Skeletal muscle cell (primary cell): ENCODE measurements around the gene MPV17L2.
"Not testable (repeated sequence)": the region's sequence is repeated elsewhere in the genome, so short reads cannot be mapped to it uniquely, and the experiment has no call there.

Source experiments
- DNase-seq: peaks from one replicate; pipeline ENCODE4 v3.0.0-alpha.2; 2010; ENCODE audit warnings: low read depth
- H3K4me3 ChIP-seq: 2 replicates; pipeline ENCODE4 v1.5.1; 2011; ENCODE audit warnings: low read depth, mild to moderate bottlenecking, control low read depth, low read length, moderate library complexity

Gene MPV17L2

DNA sequence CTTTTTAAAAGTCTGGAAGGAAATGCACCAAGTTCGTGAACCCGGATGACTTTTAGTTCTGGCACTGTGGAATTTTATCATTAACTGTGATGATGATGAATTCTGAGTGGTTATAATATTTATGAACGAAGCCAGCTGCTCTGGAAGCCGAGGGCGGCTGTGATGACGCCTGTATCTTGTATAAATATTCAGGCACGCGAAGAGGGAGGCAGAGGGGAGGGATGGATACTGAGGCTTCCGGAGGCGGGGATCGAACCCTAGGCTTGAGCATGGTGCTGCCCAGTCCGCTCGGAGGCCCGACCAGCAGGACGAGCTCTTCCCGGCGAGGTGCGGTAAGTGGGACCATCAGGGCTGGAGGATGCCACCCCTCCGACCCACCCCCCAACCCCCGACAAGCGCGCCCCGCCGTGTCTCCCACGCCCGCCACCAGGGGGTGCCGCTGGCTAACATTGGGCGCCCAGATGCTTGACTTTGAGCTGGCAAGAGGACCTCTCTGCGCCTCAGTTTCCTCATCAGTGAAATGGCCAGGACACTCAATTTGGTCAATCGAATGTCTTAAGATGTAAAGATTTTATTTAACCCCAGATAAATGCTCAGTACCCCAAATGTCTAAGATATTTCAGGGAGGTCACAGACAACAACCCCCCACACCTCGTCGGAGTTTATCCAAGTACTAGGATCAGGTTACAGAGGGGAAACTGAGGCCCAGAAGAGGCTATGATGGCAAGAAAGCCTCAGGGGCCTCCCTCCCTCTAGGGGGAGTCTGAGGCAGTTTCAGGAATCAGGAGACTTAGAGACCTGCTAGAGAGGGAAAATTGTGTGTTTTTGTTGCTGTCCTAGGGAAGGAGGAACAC is 15.3 kb downstream of the MPV17L2 start:
- no peak overlapping the region for H3K4me3 ChIP-seq
- DNase-seq: no peak

DNA sequence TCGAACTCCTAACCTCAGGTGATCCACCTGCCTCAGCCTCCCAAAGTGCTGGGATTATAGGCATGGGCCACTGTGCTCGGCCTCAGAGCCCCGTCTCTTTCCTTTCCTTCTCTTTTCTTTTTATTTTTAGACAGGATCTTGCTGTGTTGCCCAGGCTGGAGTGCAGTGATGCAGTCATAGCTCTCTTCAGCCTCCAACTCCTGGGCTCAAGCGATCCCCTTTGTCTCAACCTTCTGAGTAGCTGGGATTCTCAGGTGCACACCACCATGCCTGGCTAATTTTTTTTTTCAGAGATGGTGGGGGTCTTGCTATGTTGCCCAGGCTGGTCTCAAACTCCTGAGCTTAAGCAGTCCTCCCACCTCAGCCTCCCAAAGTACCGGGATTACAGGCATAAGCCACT is 16.9 kb downstream of the MPV17L2 start:
- not testable (repeated sequence) for DNase-seq, H3K4me3 ChIP-seq

DNA sequence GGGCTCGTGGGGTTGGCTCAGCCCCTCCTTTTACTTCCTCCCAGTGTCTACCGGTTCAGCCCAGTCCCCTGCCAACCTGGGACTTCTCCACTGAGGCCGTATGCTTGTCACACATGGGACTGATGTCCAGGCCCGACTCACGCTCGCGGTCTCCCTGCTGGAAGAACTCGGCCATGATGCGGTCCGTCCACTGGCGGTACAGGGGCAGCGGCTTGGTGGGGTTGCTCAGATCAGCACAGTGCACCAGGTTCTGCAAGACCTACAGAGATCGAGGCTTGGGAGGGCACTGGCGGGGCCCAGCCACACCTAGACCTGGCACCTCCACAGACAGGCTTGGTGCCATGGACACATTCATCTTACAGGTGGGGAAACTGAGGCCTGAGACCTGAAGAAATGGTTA is 18.7 kb downstream of the MPV17L2 start:
- no peak for DNase-seq

DNA sequence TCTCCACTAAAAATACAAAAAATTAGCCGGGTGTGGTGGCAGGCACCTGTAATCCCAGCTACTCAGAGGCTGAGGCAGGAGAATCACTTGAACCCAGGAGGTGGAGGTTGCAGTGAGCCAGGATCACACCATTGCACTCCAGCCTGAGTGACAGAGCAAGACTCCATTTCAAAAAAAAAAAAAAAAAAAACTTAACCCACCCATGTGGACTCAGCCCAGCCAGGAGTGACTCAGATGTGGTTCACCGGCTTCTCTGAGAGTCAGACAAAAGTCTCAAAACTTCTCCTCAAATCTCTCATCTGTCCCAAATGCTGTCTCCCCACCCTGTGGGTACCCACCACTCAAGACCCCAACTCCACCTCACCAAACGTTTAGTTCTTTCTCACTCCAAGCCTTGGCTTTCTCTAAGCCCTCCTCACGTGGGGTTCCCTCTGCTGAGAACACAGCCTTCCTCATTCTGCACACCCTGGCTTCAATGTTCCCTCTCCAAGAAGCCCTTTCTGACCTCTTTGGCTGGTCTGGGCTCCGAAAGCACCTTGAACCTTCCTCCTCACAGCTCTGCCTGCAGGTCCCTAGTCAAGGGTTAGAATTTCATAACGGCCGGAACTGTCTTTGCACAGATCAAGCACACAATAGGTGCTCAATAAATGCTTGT is 21.9 kb downstream of the MPV17L2 start:
- no peak for DNase-seq
- no peak overlapping the region for H3K4me3 ChIP-seq

More for the DNA sequence above, 18.7 kb downstream of the MPV17L2 start:
- no peak overlapping the region for H3K4me3 ChIP-seq

DNA sequence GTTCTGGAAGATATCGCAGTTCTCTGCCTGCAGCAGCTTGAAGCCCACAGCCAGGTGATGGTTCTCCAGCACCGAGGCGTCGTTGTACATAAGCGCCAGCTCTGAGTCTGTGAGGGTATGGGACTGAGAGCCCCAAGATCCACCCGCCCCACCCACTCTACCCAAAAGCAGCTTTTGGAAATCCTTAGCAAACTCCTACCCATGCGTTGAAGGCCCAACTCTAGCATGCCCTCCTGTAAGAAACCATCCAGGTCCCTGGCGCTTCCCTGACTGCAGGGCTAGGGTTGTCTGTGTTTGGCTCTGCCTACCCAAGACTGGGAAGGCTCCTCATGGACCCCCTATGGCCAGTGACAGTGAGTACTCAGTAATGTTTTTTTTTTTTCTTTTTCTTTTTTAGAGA is 23.8 kb downstream of the MPV17L2 start:
- H3K4me3 ChIP-seq: no peak overlapping the region

DNA sequence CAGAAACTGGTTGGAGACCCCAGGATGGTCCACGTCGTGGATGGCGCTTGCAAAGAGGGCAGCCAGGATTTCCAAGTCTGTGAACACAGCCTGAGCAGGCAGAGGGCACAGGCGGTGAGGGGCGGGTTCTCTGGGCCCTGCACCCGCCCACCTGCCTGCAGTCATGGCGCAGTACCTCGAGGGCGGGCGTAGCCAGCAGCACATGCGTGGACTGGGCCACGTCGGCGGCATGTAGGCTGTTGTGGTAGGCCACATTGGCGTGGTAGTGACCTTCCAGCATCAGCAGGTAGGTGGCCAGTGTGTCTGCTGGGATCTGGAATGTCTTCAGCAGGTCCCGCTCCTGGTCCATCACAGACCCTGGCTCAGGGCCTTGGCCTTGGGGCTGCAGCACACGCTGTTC is 25.1 kb downstream of the MPV17L2 start:
- H3K4me3 ChIP-seq: no peak overlapping the region
- no peak for DNase-seq

More for the DNA sequence above, 23.8 kb downstream of the MPV17L2 start:
- DNase-seq: no peak

DNA sequence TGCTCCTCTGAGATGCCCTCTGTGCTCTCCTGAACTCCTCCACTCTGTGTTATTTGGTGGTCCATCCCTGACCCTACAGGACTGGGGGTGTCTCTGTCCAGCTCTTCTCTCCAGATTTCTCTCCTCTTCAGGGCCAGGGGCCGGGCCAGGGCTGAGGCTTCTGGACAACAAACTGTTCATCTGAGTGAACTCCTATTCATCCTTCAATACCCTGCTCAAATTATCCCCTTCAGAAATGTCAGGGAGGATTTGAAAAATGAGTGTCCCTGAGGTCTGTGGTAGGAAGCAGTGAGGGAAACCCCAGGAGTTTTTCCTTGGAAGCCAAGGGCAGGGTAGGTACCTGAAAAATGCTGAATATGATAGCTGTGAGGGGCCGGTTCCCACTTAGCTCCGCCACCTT is 25.6 kb downstream of the MPV17L2 start:
- no peak overlapping the region for H3K4me3 ChIP-seq
- no peak for DNase-seq

DNA sequence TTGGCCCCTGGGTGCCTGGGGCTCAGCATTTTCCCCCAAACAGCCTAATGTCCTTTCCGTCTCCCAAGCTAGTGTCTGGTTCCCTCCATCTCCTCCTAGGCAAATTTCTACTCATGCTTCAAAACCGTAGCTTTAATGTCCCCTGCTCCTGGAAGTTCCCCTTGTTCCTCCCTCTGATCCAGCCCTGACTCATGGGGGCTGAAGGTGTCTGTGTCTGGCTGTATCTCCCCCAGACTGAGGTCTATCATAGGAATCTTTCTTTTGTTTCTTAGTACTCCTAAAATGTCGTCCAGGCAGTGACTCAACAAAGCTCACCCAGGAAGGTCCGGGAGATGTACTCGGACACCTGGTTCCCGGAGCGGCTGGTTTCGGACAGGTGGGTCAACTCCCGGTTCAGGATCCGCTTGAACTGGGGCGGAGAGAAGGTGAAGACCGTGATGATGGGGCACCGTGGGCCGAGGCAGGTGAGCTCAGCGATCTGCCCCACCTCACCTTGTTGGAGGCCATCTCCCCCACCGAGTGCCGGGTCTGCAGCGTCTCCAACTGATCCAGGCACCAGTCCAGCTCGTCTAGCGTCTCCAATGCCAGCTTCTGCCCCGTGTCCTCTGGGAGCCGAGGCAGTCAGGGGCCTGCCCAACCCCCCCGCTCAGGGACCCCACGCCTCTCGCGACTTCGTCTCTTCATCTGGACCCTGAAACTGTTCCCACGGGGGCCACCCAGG is 27.1 kb downstream of the MPV17L2 start:
- no peak overlapping the region for H3K4me3 ChIP-seq
- no peak for DNase-seq

DNA sequence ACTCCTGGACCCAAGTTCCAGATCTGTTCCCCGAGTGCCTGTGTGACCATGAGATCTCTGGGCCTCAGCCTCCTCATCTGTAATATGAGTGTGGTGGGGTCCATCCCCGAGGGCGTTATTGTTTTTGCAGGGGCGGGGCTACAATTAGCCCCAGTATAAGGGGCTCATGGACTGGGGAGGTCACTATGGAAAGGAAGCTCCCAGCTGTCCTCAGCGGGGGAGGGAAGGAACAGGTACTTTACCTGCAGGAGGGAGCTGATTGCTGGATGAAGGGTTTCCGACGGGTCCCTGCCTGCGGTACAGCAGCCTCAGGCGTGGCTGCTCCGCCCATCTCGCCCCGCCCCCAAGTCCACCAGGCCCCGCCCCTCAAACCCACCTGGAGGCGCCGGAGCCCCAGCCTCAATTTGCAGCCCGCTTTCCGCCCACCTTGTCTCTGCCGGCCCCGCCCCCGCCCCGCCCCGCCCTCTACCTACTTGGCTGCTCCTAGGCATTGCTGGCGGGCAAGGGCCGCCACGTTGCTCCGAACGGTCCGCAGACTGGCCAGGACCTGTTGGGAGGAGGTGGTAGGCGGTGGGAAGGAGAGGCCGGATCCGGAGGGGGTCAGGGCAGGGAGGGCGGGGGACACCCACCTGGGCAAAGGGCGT is 27.7 kb downstream of the MPV17L2 start:
- no peak for DNase-seq
- no peak overlapping the region for H3K4me3 ChIP-seq

DNA sequence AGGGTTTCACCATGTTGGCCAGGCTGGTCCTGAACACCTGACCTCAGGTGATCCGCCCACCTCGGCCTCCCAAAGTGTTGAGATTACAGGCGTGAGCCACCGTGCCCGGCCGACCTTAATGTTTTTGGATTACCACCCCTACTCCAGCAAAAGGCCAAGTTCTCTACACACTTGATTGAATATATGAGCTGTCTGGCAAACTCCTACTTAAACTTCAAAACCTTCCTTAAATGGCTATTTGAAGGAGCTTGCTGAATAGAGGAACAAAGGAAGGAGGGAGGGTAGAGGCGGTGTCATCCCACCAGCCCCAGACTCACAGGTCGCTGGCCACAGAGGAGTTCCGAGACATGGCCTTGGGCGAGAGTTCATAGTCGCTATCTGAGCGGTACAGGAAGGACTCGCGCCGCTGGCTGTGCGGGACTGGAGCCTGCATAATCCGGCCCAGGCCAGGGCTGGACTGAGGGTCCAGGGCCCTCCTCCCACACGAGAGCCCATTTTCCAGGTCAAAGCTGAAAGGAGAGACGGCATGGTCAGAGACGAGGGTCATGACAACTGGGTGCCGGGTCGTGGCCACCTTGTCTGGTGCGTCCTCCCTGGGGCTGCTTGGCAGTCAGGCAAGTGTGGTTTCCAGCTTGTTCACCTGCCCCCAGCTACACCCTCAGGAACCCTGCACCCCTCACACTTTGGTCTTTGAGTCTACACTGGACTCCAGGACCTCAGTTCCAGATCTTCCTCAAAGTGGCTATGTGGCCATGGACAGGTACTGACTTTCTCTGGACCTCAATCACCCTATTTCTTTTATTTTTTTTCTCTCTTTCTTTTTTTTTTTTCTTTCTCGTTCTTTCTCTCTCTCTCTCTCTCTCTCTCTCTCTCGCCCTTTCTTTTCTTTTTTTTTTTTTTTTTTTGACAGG is 29.1 kb downstream of the MPV17L2 start:
- H3K4me3 ChIP-seq: no peak overlapping the region
- DNase-seq: no peak

DNA sequence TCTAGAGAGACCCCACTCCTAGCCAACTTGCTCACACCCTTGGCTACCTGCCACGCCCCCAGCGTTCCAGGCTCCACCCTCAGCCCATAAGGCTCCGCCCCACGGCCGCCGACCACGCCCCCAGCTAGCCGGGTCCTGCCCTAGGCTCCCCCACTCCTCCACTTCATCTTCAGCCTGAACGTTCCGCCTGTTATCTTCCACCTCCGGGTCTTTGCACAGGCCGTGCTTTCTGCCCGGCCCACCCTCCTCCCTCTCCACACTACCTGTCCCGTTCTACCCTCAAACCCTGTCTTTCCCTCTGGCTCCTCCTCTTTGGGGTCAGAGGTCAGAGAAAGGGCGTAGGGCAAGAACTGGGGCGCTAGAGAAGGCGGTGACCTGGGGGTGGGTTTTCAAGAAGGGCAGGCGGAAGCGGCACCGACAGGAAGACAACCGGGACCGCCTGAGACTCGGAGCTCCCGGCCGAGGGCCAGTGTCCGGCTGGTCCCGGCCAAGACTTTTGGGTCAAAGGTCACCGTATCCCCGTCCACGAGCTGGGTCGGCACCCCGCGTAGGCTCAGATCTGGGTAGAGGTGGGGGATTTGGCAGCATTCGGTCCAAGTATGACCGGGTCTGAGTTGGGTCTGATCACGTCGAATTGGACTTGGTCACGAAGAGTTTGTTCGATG is 31.0 kb downstream of the MPV17L2 start:
- DNase-seq: no peak

DNA sequence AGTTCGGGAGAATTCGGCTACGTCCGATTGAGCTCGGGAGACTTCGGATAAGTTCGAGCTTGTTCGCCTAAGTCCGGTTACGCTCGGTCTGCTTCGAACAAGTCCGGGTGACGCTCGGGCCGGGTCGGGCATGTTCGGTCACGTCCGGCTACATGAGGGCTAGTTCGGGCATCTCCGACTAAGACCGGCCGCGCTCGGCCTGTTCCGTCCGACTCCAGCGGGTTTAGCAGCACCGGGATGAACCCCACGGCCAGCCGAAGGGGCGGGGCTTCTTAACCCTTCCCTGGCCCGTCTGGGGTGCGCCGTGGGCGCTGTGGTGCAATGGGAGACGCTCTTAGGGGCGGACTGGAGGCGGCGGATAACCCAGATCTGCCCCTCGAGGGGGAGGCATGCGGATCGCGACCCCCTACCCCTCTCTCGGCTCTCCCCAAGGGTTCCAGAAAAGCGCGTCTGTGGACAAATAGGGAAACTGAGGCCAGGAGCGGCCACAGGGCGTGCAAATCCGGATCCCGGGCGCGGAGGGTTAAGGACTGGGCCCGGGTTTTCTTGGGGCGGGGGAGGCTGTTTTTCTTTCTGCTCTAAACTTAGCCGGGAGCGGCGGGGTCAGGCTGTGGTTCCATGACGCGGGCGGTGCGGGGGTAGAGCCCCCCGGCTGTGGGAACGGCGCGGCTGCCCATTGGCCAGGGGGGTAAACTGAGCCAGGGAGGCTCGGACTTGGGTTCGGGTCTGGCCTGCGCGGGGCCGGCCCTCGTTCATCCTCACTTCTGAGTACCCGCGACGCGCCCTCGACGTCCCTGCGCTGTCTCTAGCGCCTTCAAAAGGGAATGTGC is 31.7 kb downstream of the MPV17L2 start:
- peak; percentile 94 for DNase-seq
- peak overlapping the region; percentile 47 for H3K4me3 ChIP-seq

More for the DNA sequence above, 31.0 kb downstream of the MPV17L2 start:
- H3K4me3 ChIP-seq: peak overlapping the region; percentile 47

DNA sequence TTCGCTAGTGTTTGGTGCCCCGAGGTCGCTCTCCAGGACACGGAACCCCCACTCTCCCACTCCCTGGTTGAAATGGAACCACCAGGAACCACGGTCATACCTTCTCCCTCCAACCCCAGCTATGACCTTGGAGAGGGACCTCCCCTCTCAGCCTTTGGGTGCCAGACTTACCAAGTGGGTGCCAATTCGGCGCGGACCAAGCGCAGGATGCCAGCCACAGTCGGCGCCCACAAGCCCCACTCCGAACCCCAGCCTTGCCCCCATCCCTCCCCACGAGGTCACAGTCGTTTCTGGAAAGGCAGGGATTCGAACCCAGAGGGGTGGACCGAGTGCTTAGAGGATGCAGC is 32.3 kb downstream of the MPV17L2 start:
- no peak overlapping the region for H3K4me3 ChIP-seq
- DNase-seq: no peak

DNA sequence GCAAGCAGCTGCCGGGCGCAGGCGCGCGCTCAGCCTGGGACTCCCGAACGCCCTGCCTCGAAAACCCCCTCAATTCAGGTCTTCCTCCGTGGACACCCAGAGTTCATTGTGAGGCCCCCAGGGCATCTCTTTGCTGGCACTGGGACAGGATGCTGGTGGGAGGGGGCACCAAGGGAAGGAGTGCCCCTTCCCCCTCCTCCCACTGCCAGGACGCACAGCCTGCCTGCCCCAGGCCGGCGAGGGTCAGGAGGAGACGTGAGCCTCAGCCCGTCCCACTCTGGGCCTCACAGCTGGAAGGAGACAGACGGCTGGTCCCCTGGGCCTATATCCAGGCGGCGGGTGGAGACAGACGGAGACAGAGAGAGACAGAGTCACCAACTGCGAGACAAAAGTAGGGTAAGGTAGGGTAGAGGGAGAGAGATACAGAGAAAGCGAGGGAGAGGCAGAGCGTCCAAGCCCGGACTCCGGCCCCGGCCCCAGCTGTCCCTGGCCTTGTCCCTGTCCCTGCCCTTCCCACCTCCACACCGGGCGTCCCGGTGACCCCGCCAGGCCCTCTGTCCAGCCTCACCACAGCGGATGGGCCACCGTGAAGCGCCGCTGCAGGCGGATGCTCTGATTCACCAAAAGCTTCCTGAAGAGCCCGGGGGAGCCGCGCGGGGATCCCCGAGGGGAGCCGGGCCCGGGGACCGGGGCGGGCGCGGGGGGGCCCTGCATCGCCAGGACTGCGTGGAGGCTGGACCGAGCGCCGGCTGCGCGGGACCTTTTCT is 32.9 kb downstream of the MPV17L2 start, which contains the start of gene PDE4C:
Gene PDE4C (minus strand): TSS at position 737 of the 767 bp plus-strand sequence. CDS start 23 bp downstream, at position 714.
- peak within 1 kb of the TSS; percentile 26 for H3K4me3 ChIP-seq
- no peak for DNase-seq

DNA sequence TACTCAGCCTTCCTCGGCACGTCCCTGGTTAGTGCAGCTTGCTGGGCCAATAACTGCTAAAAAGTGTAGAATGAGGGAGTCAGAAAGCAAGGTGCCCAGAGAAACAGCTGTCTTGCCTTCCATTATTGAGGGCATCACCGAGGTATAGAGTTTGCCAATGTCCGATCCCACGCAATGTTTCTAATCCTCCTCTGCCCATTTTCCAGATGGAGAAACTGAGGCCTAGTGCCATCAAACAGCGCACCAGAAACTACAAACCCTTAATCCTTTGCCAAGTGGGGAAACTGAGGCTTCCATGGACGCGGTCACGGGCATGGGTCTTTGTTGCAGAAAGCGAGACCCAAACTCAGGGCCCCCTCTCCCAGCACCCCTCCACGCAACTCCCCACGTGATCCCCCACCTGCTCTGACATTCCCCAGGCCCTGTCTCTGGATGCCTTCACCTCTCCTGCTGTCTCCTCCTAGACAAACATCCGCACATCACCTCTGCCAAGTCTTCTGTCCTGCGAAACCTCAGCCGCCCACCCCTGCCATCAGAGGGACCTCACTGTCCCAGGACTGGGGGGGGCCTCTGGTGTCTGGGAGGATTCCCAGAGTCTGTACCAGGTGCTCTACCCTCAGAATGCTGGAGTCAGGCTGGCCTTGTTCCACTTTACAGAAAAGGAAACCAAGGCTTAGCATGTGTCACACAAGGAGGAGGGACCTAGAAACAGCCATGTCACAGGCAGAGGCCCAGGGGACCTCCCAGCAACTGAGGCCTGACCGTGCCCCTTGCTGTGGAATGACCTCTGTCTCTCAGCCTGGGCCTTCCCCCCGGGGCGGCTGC is 34.1 kb downstream of the MPV17L2 start:
- DNase-seq: no peak
- no peak overlapping the region for H3K4me3 ChIP-seq

DNA sequence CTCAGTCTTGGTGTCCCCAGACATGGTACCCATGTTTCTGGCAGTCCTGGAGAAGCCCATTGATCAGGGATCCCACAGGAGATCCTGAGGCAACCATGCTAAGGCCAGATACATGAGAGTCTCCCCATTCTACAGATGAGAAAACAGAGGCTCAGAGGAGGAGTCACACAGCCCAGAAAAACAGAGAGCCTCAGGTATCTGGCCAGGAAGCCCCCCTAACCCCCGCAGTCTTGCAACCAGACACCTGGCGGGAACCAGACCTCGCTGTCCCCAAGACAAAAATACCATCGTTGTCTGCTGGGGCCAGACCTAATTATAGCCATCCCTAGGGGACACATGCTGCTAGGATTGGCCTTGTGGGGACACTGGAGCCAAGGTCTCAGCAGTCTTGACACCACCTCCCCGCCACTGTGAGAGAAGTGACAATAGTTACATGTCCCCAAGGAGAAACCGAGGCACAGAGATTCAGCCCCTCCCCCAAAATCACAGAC is 34.8 kb downstream of the MPV17L2 start:
- no peak overlapping the region for H3K4me3 ChIP-seq
- DNase-seq: no peak
